SK-N-SH treated with all-trans-retinoic acid at 6 μM for 48 hours (cell line): ENCODE data around the gene MBOAT2.

Experiments used
- CSDC2 ChIP-seq: fragments of 250-450 bp; sonication (Bioruptor Pico); IDR thresholded peaks from 2 replicates; pipeline ENCODE4 v1.5.0; 2020; ENCODE audit warnings: mild to moderate bottlenecking, moderate library complexity
- GLIS3 ChIP-seq: fragments of 250-450 bp; sonication (Bioruptor Pico); IDR thresholded peaks from 2 replicates; pipeline ENCODE4 v1.5.0; 2020; ENCODE audit warnings: mild to moderate bottlenecking, moderate library complexity
- PATZ1 ChIP-seq: fragments of 250-450 bp; sonication (Bioruptor Pico); IDR thresholded peaks from 2 replicates; pipeline ENCODE4 v1.8.0; 2020; ENCODE audit warnings: mild to moderate bottlenecking, moderate library complexity, borderline replicate concordance
- PPARA ChIP-seq: fragments of 250-450 bp; sonication (Bioruptor Pico); IDR thresholded peaks from 2 replicates; pipeline ENCODE4 v1.5.0; 2020; ENCODE audit warnings: mild to moderate bottlenecking, borderline replicate concordance
- SNAI2 ChIP-seq: fragments of 250-450 bp; sonication (Bioruptor Pico); IDR thresholded peaks from 2 replicates; pipeline ENCODE4 v1.5.0; 2020; ENCODE audit warnings: mild to moderate bottlenecking, moderate library complexity
- TCF4 ChIP-seq: fragments of 250-450 bp; sonication (Bioruptor Pico); IDR thresholded peaks from 2 replicates; pipeline ENCODE4 v1.8.0; 2021; ENCODE audit warnings: mild to moderate bottlenecking, moderate library complexity, borderline replicate concordance
- ZC3H10 ChIP-seq: fragments of 250-450 bp; sonication (Bioruptor Pico); IDR thresholded peaks from 2 replicates; pipeline ENCODE4 v1.5.1; 2021; ENCODE audit warnings: mild to moderate bottlenecking, moderate library complexity
- ZFP3 ChIP-seq: fragments of 250-450 bp; sonication (Bioruptor Pico); IDR thresholded peaks from 2 replicates; pipeline ENCODE4 v1.5.0; 2020; ENCODE audit warnings: mild to moderate bottlenecking, moderate library complexity
- ZFP30 ChIP-seq: fragments of 450-650 bp; formaldehyde crosslinking; IDR thresholded peaks from 2 replicates; pipeline ENCODE4 v1.5.0; 2022; ENCODE audit warnings: mild to moderate bottlenecking, moderate library complexity
- ZNF565 ChIP-seq: fragments of 450-650 bp; formaldehyde crosslinking; conservative IDR thresholded peaks from 2 replicates; pipeline ENCODE4 v1.5.0; 2020; ENCODE audit warnings: low read depth, mild to moderate bottlenecking, moderate library complexity
- ZNF8 ChIP-seq: fragments of 450-650 bp; formaldehyde crosslinking; IDR thresholded peaks from 2 replicates; pipeline ENCODE4 v1.5.0; 2020; ENCODE audit warnings: mild to moderate bottlenecking, moderate library complexity

GRCh38 chr2:8884812-8885211, 118.7 kb downstream of the MBOAT2 start:
- no peak for TF ChIP-seq SNAI2 (CRISPR knock-in tag)
- no peak for TF ChIP-seq ZNF565
- no peak for TF ChIP-seq ZFP30
- TF ChIP-seq PATZ1 (CRISPR knock-in tag): no peak
- TF ChIP-seq ZC3H10 (CRISPR knock-in tag): no peak
- no peak for TF ChIP-seq GLIS3 (CRISPR knock-in tag)
- TF ChIP-seq ZFP3 (CRISPR knock-in tag): no peak
- TF ChIP-seq CSDC2 (CRISPR knock-in tag): no peak
- TF ChIP-seq TCF4: no peak
- no peak for TF ChIP-seq ZNF8 (CRISPR knock-in tag)
- no peak for TF ChIP-seq PPARA (CRISPR knock-in tag)
